ENCODE measurements around the gene IMP4. TPM values are rescaled to one million over a fixed set of nuclear protein-coding genes. Genes with fewer than 3 reads are reported as not detected.

The IMP4 gene
- total and polyA plus RNA-seq, 2 of the 8 experiments (the other 6 are each of a cell fraction or from before 2014, with no cell fraction given) = 96.8 to 194 TPM

GRCh38 chr2:130368786-130369185 lies 26.1 kb downstream of the IMP4 start:
- no peak overlapping the region for H4K91ac ChIP-seq (replicated peaks; ENCODE audit: insufficient read length, low read length)
- H3K23ac ChIP-seq (ENCODE audit: insufficient read length) = no peak overlapping the region
- H3K4me2 ChIP-seq (ENCODE audit: insufficient read depth in 1 of 2, low read depth in 2 of 2, low read length in 2 of 2) = peak overlapping the region; percentile 25 to 32; a peak in 2 of 4 replicates
- FAIRE-seq = no peak
- WGBS, 2 experiments (ENCODE audit: extremely low coverage in 1 of 2, insufficient coverage in 1 of 2, insufficient read length in 1 of 2, insufficient replicate concordance in 2 of 2, low coverage in 1 of 2, low lambda C conversion rate in 2 of 2, missing lambda C conversion rate in 1 of 2) = 72% methylated on average over 5 of the region's 5 CpGs; no CpG with 5 or more reads in 1 of the 2 experiments
- H2BK120ac ChIP-seq (replicated peaks; ENCODE audit: low read depth, low read length) = no peak overlapping the region
- no peaks in the 10 kb centered on the region for H3K9me3 ChIP-seq (ENCODE audit: insufficient read depth in 2 of 2, low read depth in 1 of 2, low read length in 1 of 2)
- 0 out of 7 replicates have a peak overlapping the region, but pooled peaks of 1 of the 4 experiments have one; percentile 7 for H3K9ac ChIP-seq (replicated peaks in 1 of 4; ENCODE audit: extremely low read depth in 1 of 4, low read depth in 3 of 4, low read length in 3 of 4)
- TF ChIP-seq BCL11A (IDR thresholded peaks at IDR 0.05; ENCODE audit: low read depth in 2 of 2, low read length in 2 of 2) = no peak
- TF ChIP-seq KDM5A (IDR thresholded peaks at IDR 0.05; ENCODE audit: low read length) = no peak
- TF ChIP-seq JUND (IDR thresholded peaks at IDR 0.05; ENCODE audit: low read length) = no peak
- no peak for TF ChIP-seq CEBPB (IDR thresholded peaks at IDR 0.05; ENCODE audit: low read depth, low read length)
- no peak for TF ChIP-seq RXRA (IDR thresholded peaks at IDR 0.05; ENCODE audit: insufficient read depth, low read depth, low read length)
- TF ChIP-seq SIRT6 (IDR thresholded peaks at IDR 0.05; ENCODE audit: low read length) = no peak
- no peak for TF ChIP-seq ATF3 (IDR thresholded peaks at IDR 0.05; ENCODE audit: insufficient read depth, low read depth, low read length)
- no peak for TF ChIP-seq RAD21 (IDR thresholded peaks at IDR 0.05 in 1 of 2, conservative IDR thresholded peaks at IDR 0.05 in 1 of 2; ENCODE audit: low read depth in 2 of 2, low read length in 2 of 2)
- TF ChIP-seq, protein P1, sequence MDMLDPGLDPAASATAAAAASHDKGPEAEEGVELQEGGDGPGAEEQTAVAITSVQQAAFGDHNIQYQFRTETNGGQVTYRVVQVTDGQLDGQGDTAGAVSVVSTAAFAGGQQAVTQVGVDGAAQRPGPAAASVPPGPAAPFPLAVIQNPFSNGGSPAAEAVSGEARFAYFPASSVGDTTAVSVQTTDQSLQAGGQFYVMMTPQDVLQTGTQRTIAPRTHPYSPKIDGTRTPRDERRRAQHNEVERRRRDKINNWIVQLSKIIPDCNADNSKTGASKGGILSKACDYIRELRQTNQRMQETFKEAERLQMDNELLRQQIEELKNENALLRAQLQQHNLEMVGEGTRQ (IDR thresholded peaks at IDR 0.05; ENCODE audit: low read length) = no peak
- TF ChIP-seq SP2 (IDR thresholded peaks at IDR 0.05; ENCODE audit: low read length) = no peak
- peak overlapping the region; percentile 29; the same call in 1 of the 2 replicates for H2BK12ac ChIP-seq (ENCODE audit: low read depth, low read length)
- H3K14ac ChIP-seq (ENCODE audit: insufficient read length) = no peak overlapping the region
- H4K5ac ChIP-seq (ENCODE audit: insufficient read length, low read depth, low read length) = no peak overlapping the region
- CTCF ChIA-PET (ENCODE audit: partially characterized antibody) = interaction anchor here (0.6 to 1.2 kb wide), 3 partner anchors 12 to 734 kb away, joined by 3 to 4 read pairs (median 3); no protein-coding TSS in a partner anchor
- peaks cover 0 to 13% (median 5%) of the 10 kb centered on the region in 4 experiments; a peak in 5 of 7 replicates for H3K4me1 ChIP-seq (replicated peaks in 1 of 4; ENCODE audit: control insufficient read depth in 3 of 4, insufficient read depth in 4 of 4, low read length in 3 of 4)
- 0 out of 2 replicates have a peak overlapping the region, but pooled peaks have one; percentile 50 for H2BK15ac ChIP-seq (ENCODE audit: low read length)
- H3K79me1 ChIP-seq (ENCODE audit: low read depth, low read length) = peaks cover 6% of the 10 kb centered on the region; the same call in 1 of the 2 replicates
- no peak overlapping the region for H4K8ac ChIP-seq (ENCODE audit: extremely low read depth, insufficient read depth, low read length)
- H3K18ac ChIP-seq (ENCODE audit: extremely low read depth, low read length) = no peak overlapping the region
- H3K4ac ChIP-seq (replicated peaks; ENCODE audit: insufficient read length, low read depth, low read length) = no peak overlapping the region
- DNase-seq (ENCODE audit: low read depth in 1 of 2, low spot score in 2 of 2) = no peak
- H3K4me3 ChIP-seq (ENCODE audit: extremely low read depth in 1 of 4, insufficient read depth in 2 of 4, low read depth in 3 of 4, low read length in 4 of 4) = no peak overlapping the region; a peak in 1 of 8 replicates
- H3K36me3 ChIP-seq (ENCODE audit: control insufficient read depth in 2 of 4, insufficient read depth in 4 of 4, low read length in 3 of 4) = no peaks in the 10 kb centered on the region
- peaks cover 0 to 2% (median 0%) of the 10 kb centered on the region in 4 experiments; a peak in 1 of 7 replicates for H3K27me3 ChIP-seq (replicated peaks in 1 of 4; ENCODE audit: control insufficient read depth in 3 of 4, extremely low read depth in 1 of 4, insufficient read depth in 3 of 4, low read length in 3 of 4)
- H2BK20ac ChIP-seq (ENCODE audit: low read length) = peak overlapping the region; percentile 63; the same call in 1 of the 2 replicates
- H3K56ac ChIP-seq (replicated peaks; ENCODE audit: insufficient read length, low read depth, low read length) = no peak overlapping the region
- no peak overlapping the region for H2AFZ ChIP-seq (ENCODE audit: low read length)
- H2AK5ac ChIP-seq (ENCODE audit: low read depth, low read length) = no peak overlapping the region
- POLR2A ChIA-PET (ENCODE audit: partially characterized antibody) = interaction anchor here (1.7 to 2.7 kb wide), 2 partner anchors 17 to 26 kb away, joined by 7 read pairs; partner anchors contain the start of gene IMP4
- no peaks in the 10 kb centered on the region for H3K79me2 ChIP-seq (ENCODE audit: control insufficient read depth in 1 of 2, insufficient read depth in 2 of 2, low read length in 2 of 2)
- H4K20me1 ChIP-seq (replicated peaks in 1 of 2; ENCODE audit: control insufficient read depth in 1 of 2, insufficient read depth in 2 of 2, low read length in 2 of 2) = no peaks in the 10 kb centered on the region
- H3K27ac ChIP-seq (ENCODE audit: low read depth, low read length) = no peak overlapping the region
- H2BK5ac ChIP-seq (ENCODE audit: low read depth, low read length) = peak overlapping the region; percentile 60; the same call in 1 of the 2 replicates
- peaks cover 3% of the 10 kb centered on the region; the same call in 1 of the 2 replicates for H3K23me2 ChIP-seq (ENCODE audit: low read depth, low read length)

All from H1 (cell line).